Right hindlimb (tissue), 1 donor: ENCODE measurements around the gene ACTN1.
"Not testable (repeated sequence)": the region's sequence is repeated elsewhere in the genome, so short reads cannot be mapped to it uniquely, and the experiment has no call there.

Experiments
- DNase-seq: peaks from one replicate; pipeline ENCODE4 v3.0.0-alpha.2; 2018

The ACTN1 gene

DNA sequence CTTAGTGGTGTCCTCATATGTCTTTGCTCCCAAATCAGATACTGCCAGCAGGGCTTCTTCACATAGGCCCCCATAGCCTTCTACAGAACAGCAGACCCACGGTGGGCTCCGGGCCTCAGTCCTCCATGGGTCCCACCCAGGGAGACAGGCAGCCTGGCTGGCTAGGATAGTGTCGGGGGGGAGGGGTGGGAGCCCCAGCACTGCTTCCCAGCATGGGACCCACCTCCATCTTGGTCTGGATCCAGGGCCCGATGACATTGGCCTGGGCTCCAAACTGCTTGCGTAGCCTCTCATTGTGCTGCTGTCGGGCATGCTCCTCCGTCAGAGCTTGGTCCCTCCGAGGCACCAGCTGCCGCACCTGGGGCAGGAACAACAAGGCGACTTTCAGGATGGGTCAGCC, 96.9 kb downstream of the ACTN1 start:
- DNase-seq = no peak

DNA sequence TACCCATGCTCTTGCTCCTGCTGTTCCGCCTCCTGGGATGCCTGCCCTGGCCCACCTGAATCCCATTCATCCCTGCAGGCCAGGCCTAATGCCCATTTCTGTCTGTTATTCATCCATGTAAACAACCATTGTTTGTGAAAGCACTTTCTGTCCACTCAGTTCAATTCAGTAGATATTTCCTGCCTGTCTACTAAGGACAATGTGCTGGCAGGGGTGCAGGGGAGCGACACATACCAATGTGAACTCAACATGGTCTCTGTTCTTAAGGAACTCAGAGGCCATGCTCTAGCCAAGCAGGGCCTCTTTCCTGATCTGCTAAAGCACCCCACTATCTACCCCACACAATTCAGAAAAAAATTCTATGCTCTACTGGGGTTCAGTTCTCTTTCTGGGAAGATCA, 97.7 kb downstream of the ACTN1 start:
- no peak for DNase-seq

- DNase-seq = no peak
Observed at GRCh38 chr14:68880581-68881105, 98.5 kb downstream of the ACTN1 start.

- no peak for DNase-seq
Observed at GRCh38 chr14:68879841-68880575, 99.1 kb downstream of the ACTN1 start.

- DNase-seq = no peak
Observed at GRCh38 chr14:68879321-68879781, 99.8 kb downstream of the ACTN1 start.

DNA sequence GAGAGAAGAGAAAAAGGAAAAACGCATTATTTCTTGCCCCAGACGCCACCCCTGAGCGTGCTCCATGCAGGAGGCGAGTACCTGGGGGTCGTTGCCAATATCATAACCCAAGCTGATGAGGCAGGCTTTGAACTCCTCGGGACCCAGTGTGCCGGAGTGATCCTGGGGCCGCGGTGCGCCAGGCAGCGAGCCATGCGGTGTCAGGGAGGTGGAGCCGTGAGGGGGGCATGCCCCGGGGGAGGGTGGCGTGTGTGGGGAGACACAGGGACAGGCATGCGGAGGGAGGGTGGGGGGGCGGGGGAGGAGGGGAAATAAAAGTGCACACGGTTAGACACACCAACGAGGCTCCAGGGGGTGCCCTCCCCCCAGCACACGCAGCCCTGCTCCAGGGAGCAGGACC, 100.2 kb downstream of the ACTN1 start:
- no peak for DNase-seq

DNA sequence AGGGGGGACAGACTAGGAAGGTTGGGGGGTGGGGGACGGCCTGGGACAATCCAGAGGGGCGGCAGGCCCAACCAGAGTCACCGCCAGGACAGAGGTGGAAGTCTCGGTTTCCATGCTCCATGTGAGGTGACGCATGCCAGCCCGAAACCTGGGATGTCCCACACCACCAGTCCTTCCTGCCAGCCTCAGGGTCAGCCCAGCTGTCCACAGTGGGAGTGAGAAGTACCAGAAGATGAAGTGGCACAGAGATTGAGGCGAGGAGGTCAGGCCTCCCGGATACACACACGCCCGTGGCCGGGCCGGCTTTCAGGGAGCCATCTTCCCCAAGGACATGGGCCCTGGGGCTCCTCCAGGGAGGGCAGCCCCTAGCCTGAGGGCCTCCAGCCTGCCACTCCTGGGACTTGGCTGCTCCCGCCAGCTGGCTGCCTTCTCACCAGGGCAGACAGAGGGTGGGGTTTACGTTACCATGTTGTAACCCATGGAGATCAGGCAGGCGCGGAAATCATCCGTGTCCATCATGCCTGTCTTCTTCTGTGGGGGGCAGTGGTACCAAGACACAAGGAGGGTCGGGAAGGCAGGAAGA, 101.0 kb downstream of the ACTN1 start:
- no peak for DNase-seq

GRCh38 chr14:68876976-68877375, 102.1 kb downstream of the ACTN1 start:
- DNase-seq = no peak

- DNase-seq = no peak
Observed at GRCh38 chr14:68874746-68875155, 104.4 kb downstream of the ACTN1 start.

DNA sequence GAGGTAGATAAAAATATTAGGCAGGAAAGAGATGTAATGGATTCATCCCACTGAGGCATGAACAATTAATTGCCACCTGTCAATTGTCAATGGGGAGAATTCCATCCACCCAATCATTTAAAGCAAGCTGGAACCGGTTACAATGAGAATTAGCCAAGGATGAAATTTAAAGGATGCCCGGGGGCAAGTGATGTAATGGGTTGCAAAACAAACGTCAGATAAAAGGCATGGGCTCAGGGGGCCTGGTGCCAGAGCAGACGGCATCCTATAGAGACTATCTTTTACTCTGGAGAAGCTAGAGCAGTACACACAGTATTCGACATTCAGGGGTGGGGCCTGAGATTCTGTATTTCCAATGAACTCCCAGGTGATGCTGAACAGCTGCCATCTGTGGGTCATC, 105.7 kb downstream of the ACTN1 start:
- no peak for DNase-seq

- DNase-seq = no peak
Observed at GRCh38 chr14:68871392-68871791, 107.7 kb downstream of the ACTN1 start.

- no peak for DNase-seq
Observed at GRCh38 chr14:68866991-68867533, 112.0 kb downstream of the ACTN1 start.

GRCh38 chr14:68865542-68865941, 113.6 kb downstream of the ACTN1 start:
- no peak for DNase-seq

DNA sequence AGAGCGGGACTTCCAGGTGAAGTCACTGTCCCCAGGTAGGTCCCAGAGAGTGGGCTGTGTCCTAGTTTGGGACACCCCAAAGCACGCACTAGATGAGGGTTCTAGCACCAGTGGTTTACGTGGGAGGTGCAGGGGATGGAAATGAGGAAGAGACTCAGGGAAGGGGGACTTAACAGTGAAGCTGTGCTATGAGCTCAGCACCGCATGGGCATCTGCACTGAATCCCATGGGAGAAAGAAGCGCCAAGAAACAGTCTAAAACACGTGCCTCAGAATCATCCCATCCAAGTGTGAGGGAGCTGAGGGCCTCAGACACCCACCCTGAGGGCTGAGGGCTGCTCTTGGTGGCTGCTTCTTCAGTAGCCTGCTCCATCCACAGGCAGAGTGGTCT, 114.7 kb downstream of the ACTN1 start:
- no peak for DNase-seq

DNA sequence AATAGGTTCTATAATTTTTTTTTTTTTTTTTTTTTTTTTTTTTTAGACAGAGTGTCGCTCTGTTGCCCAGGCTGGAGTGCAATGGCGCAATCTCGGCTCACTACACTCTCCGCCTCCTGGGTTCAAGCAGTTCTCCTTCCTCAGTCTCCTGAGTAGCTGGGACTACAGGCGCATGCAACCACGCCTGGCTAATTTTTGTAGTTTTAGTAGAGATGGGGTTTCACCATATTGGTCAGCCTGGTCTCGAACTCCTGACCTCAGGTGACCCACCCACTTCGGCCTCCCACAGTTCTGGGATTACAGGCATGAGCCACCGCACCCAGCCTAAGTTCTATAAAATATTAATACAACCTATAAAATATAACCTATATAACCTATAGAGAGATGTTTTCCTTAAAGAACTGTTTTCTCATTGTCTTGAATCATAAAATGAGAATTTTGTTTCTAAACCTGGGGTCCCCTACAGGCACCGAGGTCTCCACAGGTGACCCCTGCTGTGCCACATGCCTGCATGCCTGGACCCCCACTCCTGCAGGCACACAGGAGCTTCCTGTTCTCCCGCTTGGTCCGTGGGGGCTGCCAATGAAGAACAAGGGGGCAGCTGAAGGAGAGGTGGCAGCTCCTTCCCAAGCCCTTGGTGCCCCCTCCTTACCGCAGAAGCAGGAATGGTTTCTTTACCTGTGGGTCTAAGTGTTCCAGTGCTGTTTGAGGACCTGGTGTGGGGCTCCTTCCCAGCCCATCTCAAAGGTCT, 115.3 kb downstream of the ACTN1 start:
- no peak for DNase-seq

- peak; percentile 88 for DNase-seq
Observed at GRCh38 chr14:68862954-68863594, 116.0 kb downstream of the ACTN1 start.

GRCh38 chr14:68860771-68861170, 118.3 kb downstream of the ACTN1 start:
- no peak for DNase-seq

DNA sequence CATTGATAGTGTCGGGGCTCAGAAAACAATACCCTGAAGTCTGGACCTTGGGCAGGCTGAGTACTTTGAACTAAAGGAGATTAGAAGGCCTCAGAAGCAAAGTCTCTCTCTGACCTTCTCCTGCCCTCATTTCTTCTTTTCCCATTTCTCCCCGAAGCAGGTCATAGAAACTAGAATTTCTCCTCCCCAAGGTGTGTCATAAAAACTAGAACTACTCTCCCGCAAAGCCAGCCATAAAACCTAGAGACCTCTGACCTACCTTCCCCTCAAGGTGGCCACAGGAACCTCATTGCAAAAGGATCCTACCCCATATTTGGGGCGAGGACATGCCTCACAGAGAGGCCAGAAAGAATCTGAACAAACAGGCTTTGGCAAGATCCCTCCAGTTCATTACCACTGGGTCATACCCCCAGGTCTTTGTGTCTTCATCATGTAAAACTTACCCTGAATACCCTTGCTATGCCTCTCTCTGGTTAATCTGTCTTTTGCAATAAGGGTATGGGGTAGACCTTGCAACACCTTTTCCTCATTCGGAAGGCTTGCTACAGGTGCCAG, 121.5 kb downstream of the ACTN1 start:
- no peak for DNase-seq

GRCh38 chr14:68856572-68856971, 122.5 kb downstream of the ACTN1 start:
- DNase-seq = no peak

DNA sequence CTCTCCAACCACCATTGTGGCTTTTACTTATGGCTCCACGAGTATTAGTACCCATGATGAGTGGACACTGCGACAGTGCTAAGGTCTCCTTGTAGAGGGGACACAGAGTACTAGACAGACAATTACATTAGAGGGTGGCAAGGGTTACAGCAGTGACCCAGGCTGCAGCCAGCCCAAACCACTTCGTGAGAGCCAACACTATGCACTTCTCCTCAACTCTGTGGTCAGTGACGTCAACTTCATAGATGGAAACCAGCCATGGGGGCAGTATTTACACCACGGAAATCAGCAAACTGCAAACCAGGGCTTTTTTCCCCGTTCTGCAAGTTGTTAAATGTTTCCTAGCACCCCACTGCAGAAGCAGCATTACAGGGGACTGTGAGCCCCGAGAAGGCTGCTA, 124.7 kb downstream of the ACTN1 start:
- no peak for DNase-seq

- DNase-seq = no peak
Observed at GRCh38 chr14:68853749-68854148, 125.4 kb downstream of the ACTN1 start.

DNA sequence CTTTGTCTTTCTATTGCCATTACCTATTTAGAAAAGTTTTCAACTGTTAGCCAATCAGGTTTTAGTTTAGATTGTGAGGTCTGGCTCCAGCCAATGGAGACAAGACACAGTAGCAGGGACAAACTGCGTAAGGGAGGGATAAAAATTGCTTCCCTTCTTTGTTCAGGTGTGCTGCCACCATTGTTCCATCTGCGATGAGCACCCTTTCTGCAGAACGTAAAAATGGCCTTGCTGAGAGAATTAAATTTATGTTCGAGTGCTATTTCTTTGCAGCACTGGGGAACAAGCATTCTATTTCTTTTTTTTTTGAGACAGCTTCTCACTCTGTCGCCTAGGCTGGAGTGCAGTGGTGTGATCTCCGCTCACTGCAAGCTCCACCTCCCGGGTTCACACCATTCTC, 126.6 kb downstream of the ACTN1 start:
- not testable (repeated sequence) for DNase-seq

- no peak for DNase-seq
Observed at GRCh38 chr14:68851078-68851477, 128.0 kb downstream of the ACTN1 start.
